Activated naive CD4-positive, alpha-beta T cell treated with Interleukin-2 at 50 U/mL for 16 hours (primary cell): Measurements from ENCODE around the gene SLC14A1.
"Not testable (repeated sequence)": the region's sequence is repeated elsewhere in the genome, so short reads cannot be mapped to it uniquely, and the experiment has no call there.

Experiments
- DNase-seq: peaks from one replicate; pipeline ENCODE4 v3.0.0-alpha.2; 2020

SLC14A1 gene

DNA sequence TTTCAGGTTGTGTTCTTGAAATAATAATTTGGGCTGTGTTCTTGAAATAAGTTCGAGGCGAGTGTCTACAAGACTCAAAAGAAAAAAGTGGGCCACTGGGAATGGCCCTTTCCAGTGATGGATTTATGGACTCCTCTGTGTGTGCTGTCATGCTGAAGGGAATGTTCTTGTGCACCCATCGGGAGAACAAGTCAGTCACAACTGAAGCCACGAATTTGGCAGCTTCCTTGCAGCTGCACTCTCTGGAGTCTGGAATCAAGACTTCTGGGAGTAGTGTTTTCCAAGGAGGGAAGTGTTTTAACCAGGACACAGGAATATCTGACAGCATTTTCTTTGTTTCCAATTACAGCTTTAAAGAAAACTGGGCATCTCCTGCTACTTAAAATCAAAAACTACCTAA, 620 bp downstream of the SLC14A1 start:
- no peak for DNase-seq

GRCh38 chr18:45725336-45725735, 1.4 kb downstream of the SLC14A1 start:
- no peak for DNase-seq

- no peak for DNase-seq
Observed at GRCh38 chr18:45726603-45727002, 2.6 kb downstream of the SLC14A1 start.

DNA sequence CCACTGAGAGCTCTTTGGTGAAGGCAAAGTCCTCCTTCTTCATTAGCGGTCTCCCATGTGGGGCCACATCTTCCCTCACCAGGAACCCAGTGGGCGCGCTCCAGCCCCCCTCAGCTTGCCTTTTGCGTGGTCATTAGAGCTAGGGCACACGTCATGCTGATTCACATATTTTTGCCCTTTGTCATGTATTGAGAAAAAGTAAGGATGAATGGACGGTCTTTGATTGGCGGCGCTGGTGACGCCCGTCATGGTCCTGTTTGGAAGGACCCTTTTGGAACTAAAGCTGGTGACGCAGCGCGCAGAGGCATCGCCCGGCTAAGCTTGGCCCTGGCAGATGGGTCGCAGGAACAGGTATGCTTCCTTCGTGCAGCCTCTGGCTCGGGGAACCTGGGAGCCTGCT, 3.1 kb downstream of the SLC14A1 start:
- no peak for DNase-seq

GRCh38 chr18:45728336-45729010, 4.5 kb downstream of the SLC14A1 start:
- DNase-seq = no peak

GRCh38 chr18:45730832-45731575, 7.0 kb downstream of the SLC14A1 start:
- no peak for DNase-seq

GRCh38 chr18:45731716-45732115, 7.7 kb downstream of the SLC14A1 start:
- DNase-seq = no peak

DNA sequence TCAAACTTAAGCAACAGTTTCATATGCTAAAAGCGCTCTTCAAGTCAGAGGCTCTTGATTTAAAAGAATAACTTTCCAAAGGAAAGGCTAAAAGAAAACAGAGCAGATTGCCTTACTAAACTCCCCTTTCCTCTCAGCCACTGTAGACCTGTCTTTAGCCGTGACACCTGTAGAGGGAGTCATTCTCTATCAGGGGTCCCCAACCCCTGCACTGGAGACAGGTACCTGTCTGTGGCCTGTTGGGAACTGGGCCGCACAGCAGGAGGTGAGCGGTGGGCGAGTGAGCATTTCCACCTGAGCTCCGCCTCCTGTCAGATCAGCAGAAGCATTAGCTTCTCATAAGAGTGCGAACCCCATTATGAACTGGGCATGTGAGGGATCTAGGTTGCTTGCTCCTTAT, 9.6 kb downstream of the SLC14A1 start:
- DNase-seq = no peak

GRCh38 chr18:45734505-45734904, 10.5 kb downstream of the SLC14A1 start:
- no peak for DNase-seq

- DNase-seq = no peak
Observed at GRCh38 chr18:45734944-45735343, 11.0 kb downstream of the SLC14A1 start.

DNA sequence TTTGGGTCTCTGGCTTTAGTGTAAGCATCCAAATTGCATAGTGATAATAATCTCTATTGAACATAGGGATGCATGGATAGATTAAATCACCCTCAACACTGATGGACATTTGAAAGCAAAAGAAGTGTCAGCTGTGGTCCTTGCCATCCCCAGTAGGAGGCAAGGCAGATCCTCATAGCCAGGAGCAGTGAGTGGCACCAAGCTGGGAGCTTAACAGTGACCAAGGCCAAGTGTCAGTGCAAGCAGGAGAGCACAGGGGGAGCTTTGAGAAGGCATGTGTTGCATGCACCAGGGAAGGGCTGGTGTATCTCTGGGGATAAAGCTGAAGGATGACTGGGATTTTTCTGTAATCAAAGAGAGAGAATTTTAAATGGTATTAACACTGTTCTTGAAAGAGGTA, 14.7 kb downstream of the SLC14A1 start:
- no peak for DNase-seq

DNA sequence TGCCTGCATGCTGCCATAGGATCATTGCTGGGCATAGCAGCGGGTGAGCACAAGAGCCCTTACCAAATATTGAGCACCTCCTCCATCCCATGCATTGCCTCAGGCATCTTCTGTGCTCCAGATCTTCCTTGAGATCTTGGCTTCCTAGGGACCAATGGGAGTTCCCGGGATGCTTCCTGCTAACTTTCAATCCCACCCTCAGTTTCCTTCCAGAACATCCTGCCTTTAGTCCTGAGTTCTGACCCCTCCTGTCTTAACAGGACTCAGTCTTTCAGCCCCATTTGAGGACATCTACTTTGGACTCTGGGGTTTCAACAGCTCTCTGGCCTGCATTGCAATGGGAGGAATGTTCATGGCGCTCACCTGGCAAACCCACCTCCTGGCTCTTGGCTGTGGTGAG, 15.3 kb downstream of the SLC14A1 start:
- no peak for DNase-seq

- DNase-seq = no peak
Observed at GRCh38 chr18:45739848-45740247, 15.9 kb downstream of the SLC14A1 start.

GRCh38 chr18:45741056-45741455, 17.1 kb downstream of the SLC14A1 start:
- no peak for DNase-seq

- no peak for DNase-seq
Observed at GRCh38 chr18:45745817-45746461, 22.0 kb downstream of the SLC14A1 start.

DNA sequence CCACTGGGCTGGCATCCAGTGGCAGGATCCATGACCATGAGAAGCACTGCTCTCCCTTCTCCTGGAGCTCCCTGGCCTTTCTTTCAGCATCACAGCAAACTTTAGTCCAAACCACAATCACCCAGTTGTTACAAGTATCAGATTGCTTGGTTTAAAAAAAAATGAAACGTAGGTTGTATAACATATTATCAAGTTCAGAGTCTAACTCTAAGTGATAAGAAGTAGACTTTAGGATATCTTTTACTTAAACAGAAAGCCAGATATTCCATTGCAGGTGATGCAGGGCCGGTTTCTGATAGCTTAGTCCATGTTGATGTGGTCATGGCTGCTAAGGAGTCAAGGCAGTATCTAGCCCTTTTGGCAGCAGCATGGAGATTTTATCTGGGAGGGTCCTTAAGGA, 24.5 kb downstream of the SLC14A1 start:
- DNase-seq = no peak

GRCh38 chr18:45749918-45750689, 26.1 kb downstream of the SLC14A1 start:
- no peak for DNase-seq

DNA sequence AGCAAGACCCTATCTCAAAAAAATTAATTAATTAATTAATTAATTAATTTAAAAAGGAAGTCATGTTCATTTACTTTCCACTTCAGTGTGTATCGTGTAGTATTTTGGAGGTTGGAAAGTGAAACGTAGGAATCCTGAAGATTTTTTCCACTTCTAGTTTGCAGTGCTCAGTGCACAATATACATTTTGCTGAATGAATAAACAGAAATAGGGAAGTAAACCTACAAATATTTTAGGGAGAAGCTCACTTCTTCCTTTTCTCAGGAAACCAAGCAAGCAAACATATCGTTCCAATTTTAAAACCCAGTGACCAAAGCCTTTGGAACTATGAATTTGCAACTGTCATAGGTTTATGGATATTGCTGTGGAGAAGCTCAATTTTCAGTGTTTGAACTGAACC, 27.8 kb downstream of the SLC14A1 start:
- DNase-seq = no peak

DNA sequence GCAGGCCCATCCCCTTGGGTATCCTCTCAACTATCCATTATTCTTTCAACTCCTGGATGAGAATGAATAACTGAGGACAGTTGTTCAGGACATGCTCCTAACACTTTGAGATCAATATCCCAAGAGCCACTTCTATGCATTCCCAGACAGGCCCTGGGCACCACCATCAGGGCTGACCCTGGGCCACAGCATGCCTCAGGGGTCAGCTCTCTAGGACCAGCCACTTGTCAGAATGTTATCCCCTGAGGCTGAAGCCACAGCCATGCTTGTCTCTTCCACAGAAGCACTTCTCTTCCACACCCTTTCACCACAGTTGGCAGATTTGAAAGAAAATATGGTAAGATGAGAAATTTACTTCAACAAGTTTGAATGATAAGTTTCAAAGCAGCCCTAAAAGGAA, 28.7 kb downstream of the SLC14A1 start:
- DNase-seq = no peak

- no peak for DNase-seq
Observed at GRCh38 chr18:45753286-45753685, 29.3 kb downstream of the SLC14A1 start.

- DNase-seq = no peak
Observed at GRCh38 chr18:45755934-45756333, 32.0 kb downstream of the SLC14A1 start.

GRCh38 chr18:45757005-45757404, 33.0 kb downstream of the SLC14A1 start:
- no peak for DNase-seq

GRCh38 chr18:45757644-45758043, 33.7 kb downstream of the SLC14A1 start:
- not testable (repeated sequence) for DNase-seq
